HL-60 (cell line): ENCODE data around the gene RGS7.

Experiments used
- DNase-seq, 2 experiments: peaks; one replicate each; pipeline ENCODE4 v3.0.0-alpha.2; 2010 to 2020; ENCODE audit warnings: low read depth in 1 of 2, low spot score in 1 of 2
- H3K27ac ChIP-seq: fragments of 250-450 bp; sonication (Bioruptor Pico); replicated peaks from 2 replicates; pipeline ENCODE4 v1.5.1; 2020; ENCODE audit warnings: mild to moderate bottlenecking, moderate library complexity
- H3K27me3 ChIP-seq: fragments of 250-450 bp; sonication (Bioruptor Pico); 2 replicates; pipeline ENCODE4 v1.5.1; 2021; ENCODE audit warnings: mild to moderate bottlenecking, moderate library complexity; ENCODE audit not compliant: insufficient read depth, poor library complexity, severe bottlenecking
- H3K4me3 ChIP-seq: replicated peaks from 2 replicates; pipeline ENCODE4 v1.5.1; 2011; ENCODE audit warnings: mild to moderate bottlenecking, control low read depth, low read length; ENCODE audit not compliant: insufficient read depth
- CTCF ChIP-seq: IDR thresholded peaks from one replicate; pipeline ENCODE4 v1.5.1; 2011; ENCODE audit warnings: low read length, control low read depth, inconsistent platforms; ENCODE audit not compliant: insufficient read depth
- GABPA ChIP-seq: IDR thresholded peaks from 2 replicates; pipeline ENCODE4 v1.6.1; 2012; ENCODE audit warnings: low read depth
- POLR2AphosphoS5 ChIP-seq: IDR thresholded peaks from 2 replicates; pipeline ENCODE4 v1.6.1; 2012; ENCODE audit warnings: low read depth
- REST ChIP-seq: IDR thresholded peaks from 2 replicates; pipeline ENCODE4 v1.6.1; 2012; ENCODE audit warnings: low read depth; ENCODE audit not compliant: insufficient replicate concordance
- SPI1 ChIP-seq: IDR thresholded peaks from 2 replicates; pipeline ENCODE4 v1.6.1; 2012; ENCODE audit warnings: low read depth, mild to moderate bottlenecking, borderline replicate concordance

RGS7 gene

DNA sequence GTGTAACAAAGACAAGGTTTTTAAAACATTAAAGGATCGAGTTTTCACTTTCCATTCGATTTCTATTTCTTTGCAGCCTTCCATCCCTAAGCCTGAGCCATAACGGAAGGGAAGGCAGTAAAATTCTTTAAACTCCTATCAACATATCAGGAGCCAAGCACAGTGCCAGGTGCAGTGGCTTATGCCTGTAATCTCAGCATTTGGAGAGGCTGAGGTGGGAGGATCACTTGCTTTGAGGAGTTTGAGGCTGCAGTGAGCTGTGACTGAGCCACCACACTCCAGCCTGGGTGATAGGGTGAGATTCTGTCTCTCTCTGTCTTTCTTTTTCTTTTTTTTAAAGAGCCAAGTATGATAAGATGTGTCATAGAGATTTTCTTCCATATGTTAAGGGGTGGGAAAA is 527.5 kb downstream of the RGS7 start:
- no peaks in the 10 kb centered on the region for H3K27me3 ChIP-seq
- H3K27ac ChIP-seq, result no peak overlapping the region
- no peak overlapping the region for H3K4me3 ChIP-seq
- no peak for DNase-seq
- TF ChIP-seq SPI1 (no peak), REST (no peak), CTCF (no peak), GABPA (no peak), POLR2AphosphoS5 (no peak)

DNA sequence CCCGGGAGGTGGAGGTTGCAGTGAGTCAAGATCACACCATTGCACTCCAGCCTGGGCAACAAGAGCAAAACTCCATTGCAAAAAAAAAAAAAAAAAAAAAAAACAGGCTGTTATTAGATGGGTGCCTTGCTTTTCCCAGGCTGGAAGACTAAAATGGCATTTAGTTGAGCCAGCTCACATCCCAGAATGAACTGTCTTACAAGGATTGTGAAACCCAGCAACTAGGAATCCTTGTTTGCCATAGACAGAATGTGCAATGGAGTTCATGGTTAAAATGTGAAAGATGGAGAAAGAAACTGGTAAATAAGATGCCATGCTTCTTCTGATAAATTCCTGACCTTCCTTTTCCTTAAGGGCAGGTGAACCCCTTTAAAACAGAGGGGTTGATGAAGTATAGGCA is 529.2 kb downstream of the RGS7 start:
- no peak overlapping the region for H3K4me3 ChIP-seq
- TF ChIP-seq POLR2AphosphoS5, result no peak
- no peak for TF ChIP-seq REST
- no peak for TF ChIP-seq CTCF
- TF ChIP-seq GABPA, result no peak
- no peak for TF ChIP-seq SPI1
- H3K27ac ChIP-seq, result no peak overlapping the region
- H3K27me3 ChIP-seq, result no peaks in the 10 kb centered on the region
- DNase-seq, result no peak

DNA sequence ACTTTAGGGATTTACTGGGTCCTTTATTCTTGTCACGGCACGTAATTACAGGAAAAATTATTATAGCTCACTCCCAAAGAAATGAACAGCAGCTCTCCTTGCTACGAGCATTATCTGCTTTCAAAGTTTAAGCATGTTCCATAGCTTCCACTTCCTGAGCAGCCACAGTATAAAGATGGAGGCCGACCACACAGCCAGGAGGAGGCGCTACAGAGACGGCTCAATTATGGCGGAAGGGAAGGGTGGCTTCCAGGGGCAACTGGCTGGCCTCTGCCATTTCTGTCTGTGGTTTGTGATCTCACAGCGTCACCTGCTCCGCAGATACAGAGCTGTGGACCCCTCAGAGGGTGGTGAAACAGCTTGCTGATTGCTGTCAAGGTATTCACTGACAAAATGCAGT is 532.8 kb downstream of the RGS7 start:
- TF ChIP-seq GABPA, result no peak
- no peak for TF ChIP-seq SPI1
- TF ChIP-seq REST, result no peak
- TF ChIP-seq CTCF, result no peak
- TF ChIP-seq POLR2AphosphoS5, result no peak
- Histone ChIP-seq H3K27me3 (no peaks in the 10 kb centered on the region), H3K27ac (no peak overlapping the region), H3K4me3 (no peak overlapping the region)
- no peak for DNase-seq
